Caco-2 (cell line): ENCODE data around the gene BMP8A. TPM values are rescaled to one million over a fixed set of nuclear protein-coding genes. Genes with fewer than 3 reads are reported as not detected.
"Not testable (repeated sequence)": the region's sequence is repeated elsewhere in the genome, so short reads cannot be mapped to it uniquely, and the experiment has no call there.

ENCODE experiments used
- BruUV-seq: library from RNA; stranded (reverse); fragments of 400-500 nt; replicated peaks from 2 replicates; lab custom pipeline; 2021; lab: Mats Ljungman, UMichigan
- CTCF ChIA-PET: fragments of 300-600 bp; sonication (Branson Sonifier 250); formaldehyde crosslinking; loops from one replicate; lab custom pipeline; 2022; ENCODE audit warnings: antibody characterized with exemption; lab: Charles Lee
- POLR2A ChIA-PET: fragments of 300-600 bp; sonication (Branson Sonifier 250); formaldehyde crosslinking; loops from one replicate; lab custom pipeline; 2022; ENCODE audit warnings: antibody characterized with exemption; lab: Charles Lee
- DNase-seq, 2 experiments: peaks; one replicate each; pipeline versions ENCODE4 v3.0.0 to v3.0.0-alpha.2; 2020 to 2022
- H3K27me3 ChIP-seq: replicated peaks from 2 replicates; pipeline ENCODE4 v1.6.0; 2011; ENCODE audit warnings: low read length; ENCODE audit not compliant: control insufficient read depth, insufficient read depth
- H3K36me3 ChIP-seq: 2 replicates; pipeline ENCODE4 v1.5.1; 2011; ENCODE audit warnings: low read length; ENCODE audit not compliant: control insufficient read depth, insufficient read depth
- H3K4me1 ChIP-seq: fragments of 250-450 bp; sonication (Bioruptor Pico); 2 replicates; pipeline ENCODE4 v1.5.1; 2020; ENCODE audit warnings: mild to moderate bottlenecking
- H3K4me3 ChIP-seq: 2 replicates; pipeline ENCODE4 v1.5.1; 2011; ENCODE audit warnings: low read depth, mild to moderate bottlenecking, control low read depth, low read length
- H3K9me3 ChIP-seq: fragments of 250-450 bp; sonication (Bioruptor Pico); 2 replicates; pipeline ENCODE4 v1.5.1; 2020; ENCODE audit warnings: mild to moderate bottlenecking, moderate library complexity
- H3K27ac Mint-ChIP-seq: one replicate; pipeline ENCODE4 v1.8.0; 2022; ENCODE audit warnings: mixed read lengths; ENCODE audit not compliant: unreplicated experiment
- H3K27me3 Mint-ChIP-seq: one replicate; pipeline ENCODE4 v1.8.0; 2022; ENCODE audit warnings: mixed read lengths; ENCODE audit not compliant: insufficient read depth, unreplicated experiment
- H3K36me3 Mint-ChIP-seq: one replicate; pipeline ENCODE4 v1.8.0; 2022; ENCODE audit warnings: mild to moderate bottlenecking, mixed read lengths; ENCODE audit not compliant: insufficient read depth, unreplicated experiment
- H3K4me1 Mint-ChIP-seq: one replicate; pipeline ENCODE4 v1.8.0; 2022; ENCODE audit warnings: low read depth, mixed read lengths; ENCODE audit not compliant: unreplicated experiment
- H3K4me3 Mint-ChIP-seq: one replicate; pipeline ENCODE4 v1.8.0; 2022; ENCODE audit warnings: mild to moderate bottlenecking, moderate library complexity, mixed read lengths; ENCODE audit not compliant: unreplicated experiment
- H3K9me3 Mint-ChIP-seq: one replicate; pipeline ENCODE4 v1.8.0; 2022; ENCODE audit warnings: mixed read lengths; ENCODE audit not compliant: unreplicated experiment
- intact Hi-C: fragments of 100-400 bp; cut with micrococcal nuclease; formaldehyde crosslinking; loops from one replicate; pipeline ENCODE4 v1.10.0; 2022; ENCODE audit not compliant: unreplicated experiment
- total RNA-seq: library from RNA; stranded (reverse); gene quantifications from 2 replicates; pipeline ENCODE4 v1.2.3, GENCODE V29; 2022

The BMP8A gene
- total RNA-seq, 1 experiment from 2014 or later = 3.2 TPM

DNA sequence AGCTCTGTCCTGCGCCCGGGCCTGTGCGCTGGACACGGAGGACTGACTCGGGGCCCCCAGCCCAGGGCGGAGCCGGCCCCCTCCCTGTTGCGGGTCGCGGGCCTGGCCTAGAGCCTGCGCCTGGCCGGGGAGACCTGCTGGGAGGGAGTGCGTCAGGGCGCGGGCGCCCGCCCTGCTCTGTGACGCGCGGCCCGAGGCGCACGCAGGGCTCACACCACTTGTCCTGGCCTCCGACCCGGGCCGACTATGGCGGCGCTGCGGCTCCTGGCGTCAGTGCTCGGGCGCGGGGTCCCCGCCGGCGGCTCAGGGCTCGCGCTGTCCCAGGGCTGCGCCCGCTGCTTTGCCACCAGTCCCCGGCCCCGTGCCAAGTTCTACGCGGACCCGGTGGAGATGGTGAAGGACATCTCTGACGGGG lies 23.3 kb downstream of the BMP8A start:
- H3K27me3 ChIP-seq, BruUV-seq, intact Hi-C loops, H3K27ac Mint-ChIP-seq, H3K4me1 ChIP-seq, H3K36me3 Mint-ChIP-seq, H3K9me3 ChIP-seq, H3K4me1 Mint-ChIP-seq, DNase-seq, H3K4me3 ChIP-seq, H3K36me3 ChIP-seq, CTCF ChIA-PET, POLR2A ChIA-PET, H3K4me3 Mint-ChIP-seq, H3K9me3 Mint-ChIP-seq, H3K27me3 Mint-ChIP-seq: not testable (repeated sequence)

DNA sequence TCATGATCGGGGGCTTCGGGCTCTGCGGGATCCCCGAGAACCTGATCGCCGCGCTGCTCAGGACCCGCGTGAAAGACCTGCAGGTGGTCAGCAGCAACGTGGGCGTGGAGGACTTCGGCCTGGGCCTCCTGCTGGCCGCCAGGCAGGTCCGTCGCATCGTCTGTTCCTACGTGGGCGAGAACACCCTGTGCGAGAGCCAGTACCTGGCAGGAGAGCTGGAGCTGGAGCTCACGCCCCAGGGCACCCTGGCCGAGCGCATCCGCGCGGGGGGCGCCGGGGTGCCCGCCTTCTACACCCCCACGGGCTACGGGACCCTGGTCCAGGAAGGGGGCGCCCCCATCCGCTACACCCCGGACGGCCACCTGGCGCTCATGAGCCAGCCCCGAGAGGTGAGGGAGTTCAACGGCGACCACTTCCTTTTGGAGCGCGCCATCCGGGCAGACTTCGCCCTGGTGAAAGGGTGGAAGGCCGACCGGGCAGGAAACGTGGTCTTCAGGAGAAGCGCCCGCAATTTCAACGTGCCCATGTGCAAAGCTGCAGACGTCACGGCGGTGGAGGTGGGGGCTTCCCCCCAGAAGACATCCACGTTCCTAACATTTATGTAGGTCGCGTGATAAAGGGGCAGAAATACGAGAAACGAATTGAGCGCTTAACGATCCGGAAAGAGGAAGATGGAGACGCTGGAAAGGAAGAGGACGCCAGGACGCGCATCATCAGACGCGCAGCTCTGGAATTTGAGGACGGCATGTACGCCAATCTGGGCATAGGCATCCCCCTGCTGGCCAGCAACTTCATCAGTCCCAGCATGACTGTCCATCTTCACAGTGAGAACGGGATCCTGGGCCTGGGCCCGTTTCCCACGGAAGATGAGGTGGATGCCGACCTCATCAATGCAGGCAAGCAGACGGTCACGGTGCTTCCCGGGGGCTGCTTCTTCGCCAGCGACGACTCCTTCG lies 24.0 kb downstream of the BMP8A start:
- H3K4me3 Mint-ChIP-seq, intact Hi-C loops, H3K4me3 ChIP-seq, H3K27ac Mint-ChIP-seq, DNase-seq, H3K36me3 Mint-ChIP-seq, CTCF ChIA-PET, H3K9me3 ChIP-seq, H3K4me1 Mint-ChIP-seq, BruUV-seq, H3K36me3 ChIP-seq, POLR2A ChIA-PET, H3K4me1 ChIP-seq, H3K27me3 Mint-ChIP-seq, H3K27me3 ChIP-seq, H3K9me3 Mint-ChIP-seq: not testable (repeated sequence)

DNA sequence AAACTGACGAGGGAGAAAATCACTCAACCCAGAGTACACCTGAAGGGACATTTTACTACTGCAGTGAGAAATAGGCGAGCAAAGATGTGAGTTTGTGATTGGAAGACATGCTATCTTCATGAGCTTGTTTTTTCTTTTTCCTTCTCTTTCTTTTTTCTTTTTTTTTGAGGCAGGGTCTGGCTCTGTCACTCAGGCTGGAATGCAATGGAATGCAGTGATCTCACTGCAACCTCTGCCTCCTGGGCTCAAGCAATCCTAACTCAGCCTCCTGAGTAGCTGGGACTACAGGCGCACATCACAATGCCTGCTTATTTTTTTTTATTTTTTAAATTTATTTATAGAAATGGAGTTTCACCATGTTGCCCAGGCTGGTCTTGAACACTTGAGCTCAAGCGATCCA lies 25.4 kb downstream of the BMP8A start:
- H3K36me3 ChIP-seq, intact Hi-C loops, H3K4me1 Mint-ChIP-seq, H3K9me3 Mint-ChIP-seq, H3K4me3 Mint-ChIP-seq, H3K27me3 Mint-ChIP-seq, H3K4me1 ChIP-seq, H3K4me3 ChIP-seq, POLR2A ChIA-PET, H3K9me3 ChIP-seq, H3K36me3 Mint-ChIP-seq, H3K27me3 ChIP-seq, CTCF ChIA-PET, H3K27ac Mint-ChIP-seq, BruUV-seq: not testable (repeated sequence)
- peak in 1 of 2 experiments; percentile 14 for DNase-seq

GRCh38 chr1:39517936-39518335 lies 26.5 kb downstream of the BMP8A start:
- intact Hi-C loops, H3K36me3 ChIP-seq, H3K36me3 Mint-ChIP-seq, H3K27me3 Mint-ChIP-seq, H3K27me3 ChIP-seq, H3K4me1 ChIP-seq, H3K4me1 Mint-ChIP-seq, H3K4me3 Mint-ChIP-seq, POLR2A ChIA-PET, H3K4me3 ChIP-seq, DNase-seq, H3K9me3 ChIP-seq, H3K27ac Mint-ChIP-seq, H3K9me3 Mint-ChIP-seq, BruUV-seq, CTCF ChIA-PET: not testable (repeated sequence)

- H3K4me1 ChIP-seq, H3K36me3 ChIP-seq, H3K27me3 Mint-ChIP-seq, H3K4me1 Mint-ChIP-seq, H3K27me3 ChIP-seq, H3K9me3 ChIP-seq, H3K9me3 Mint-ChIP-seq, POLR2A ChIA-PET, H3K4me3 ChIP-seq, CTCF ChIA-PET, BruUV-seq, intact Hi-C loops: not testable (repeated sequence)
- DNase-seq = peak; percentile 40 to 63
- Mint-ChIP-seq H3K36me3 (peaks cover 10% of the 10 kb centered on the region), H3K4me3 (peak overlapping the region; percentile 63), H3K27ac (peak overlapping the region; percentile 97)
These were observed 27.9 kb downstream of the BMP8A start for GRCh38 chr1:39519376-39519775.

- H3K9me3 Mint-ChIP-seq, H3K9me3 ChIP-seq, POLR2A ChIA-PET, BruUV-seq, H3K4me1 ChIP-seq, H3K36me3 ChIP-seq, intact Hi-C loops, DNase-seq, H3K27me3 ChIP-seq, H3K4me1 Mint-ChIP-seq, H3K4me3 Mint-ChIP-seq, H3K27me3 Mint-ChIP-seq, CTCF ChIA-PET, H3K27ac Mint-ChIP-seq, H3K4me3 ChIP-seq: not testable (repeated sequence)
- peaks cover 14% of the 10 kb centered on the region for H3K36me3 Mint-ChIP-seq
These were observed 30.8 kb downstream of the BMP8A start for GRCh38 chr1:39522221-39522620.
